ENCODE measurements around the gene MPRIP. TPM values are rescaled to one million over a fixed set of nuclear protein-coding genes. Genes with fewer than 3 reads are reported as not detected.

The MPRIP gene
- total and polyA plus RNA-seq, 2 experiments from 2014 or later, result 80.4 to 172 TPM

DNA sequence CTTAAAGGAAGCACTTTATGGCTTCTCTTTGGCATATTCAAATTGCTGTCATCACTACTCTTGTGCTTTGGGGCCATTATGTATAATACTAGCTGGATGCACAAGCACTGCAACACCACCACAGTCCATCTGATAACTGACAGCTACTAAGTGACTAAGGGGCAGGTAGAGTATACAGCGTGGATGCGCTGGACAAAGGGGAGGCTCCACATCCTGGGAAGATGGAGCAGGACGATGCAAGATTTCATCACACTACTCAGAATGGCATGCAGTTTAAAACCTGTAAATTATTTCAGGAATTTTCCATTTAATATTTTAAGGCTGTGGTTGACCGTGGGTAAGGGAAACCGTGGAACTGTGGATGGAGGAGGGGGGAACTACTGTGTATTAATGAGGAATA, 25.0 kb downstream of the MPRIP start:
- H3K27me3 ChIP-seq, result no peaks in the 10 kb centered on the region
- H3K27ac ChIP-seq, result no peak overlapping the region
- TF ChIP-seq CTCF (IDR thresholded peaks at IDR 0.05; ENCODE audit: low read depth, low read length), result no peak
- no peaks in the 10 kb centered on the region for H3K4me1 ChIP-seq (ENCODE audit: low read depth)
- no peak overlapping the region for H3K4me3 ChIP-seq
- peak in 1 of 2 donors; percentile 48 for DNase-seq (ENCODE audit: low read depth in 1 of 2, low spot score in 1 of 2)
- no peaks in the 10 kb centered on the region for H3K9me3 ChIP-seq (ENCODE audit: low read depth)
- no peaks in the 10 kb centered on the region for H3K36me3 ChIP-seq

DNA sequence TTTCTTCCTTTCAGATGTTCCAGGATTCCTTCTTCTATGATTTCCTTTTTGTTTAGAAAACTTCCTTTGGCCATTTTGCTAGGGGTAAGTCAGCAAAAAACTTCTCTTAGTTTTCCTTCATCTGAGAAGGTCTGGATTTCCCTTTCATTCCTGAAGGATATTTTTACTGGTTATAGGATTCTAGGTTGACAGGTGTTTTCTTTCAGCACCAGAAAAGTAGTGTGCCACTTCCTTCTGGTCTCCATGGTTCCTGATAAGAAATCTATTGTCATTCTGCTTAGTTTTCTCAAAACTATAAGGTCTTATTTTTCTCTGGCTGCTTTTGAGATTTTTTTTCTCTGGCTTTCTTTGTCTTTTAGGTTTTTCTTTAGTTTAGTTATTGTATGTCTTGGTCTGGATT, 27.6 kb downstream of the MPRIP start:
- DNase-seq (ENCODE audit: low read depth in 1 of 2, low spot score in 1 of 2), result no peak
- Histone ChIP-seq H3K27ac (no peak overlapping the region), H3K36me3 (no peaks in the 10 kb centered on the region), H3K27me3 (no peaks in the 10 kb centered on the region), H3K4me1 (ENCODE audit: low read depth) (no peaks in the 10 kb centered on the region), H3K4me3 (no peak overlapping the region), H3K9me3 (ENCODE audit: low read depth) (no peaks in the 10 kb centered on the region)
- no peak for TF ChIP-seq CTCF (IDR thresholded peaks at IDR 0.05; ENCODE audit: low read depth, low read length)

DNA sequence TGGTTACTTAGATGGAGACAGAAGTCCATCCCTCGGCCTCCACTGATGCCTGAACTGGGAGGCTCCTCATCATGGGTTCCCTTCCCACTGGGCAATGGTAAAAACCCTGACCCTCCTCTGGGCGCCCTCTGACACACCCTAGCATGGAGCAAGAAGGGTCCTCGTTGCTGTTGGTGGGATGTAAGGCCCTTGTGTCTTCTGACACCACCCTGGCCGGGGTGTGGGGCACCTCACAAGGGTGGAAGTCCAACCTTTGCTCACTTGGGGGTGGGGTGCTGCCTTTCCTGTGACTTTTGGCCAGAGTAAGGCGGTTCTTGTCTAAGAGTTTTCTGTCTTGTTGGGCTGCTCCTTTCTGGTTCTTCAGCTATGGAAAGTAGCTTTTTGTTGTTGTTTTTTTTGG, 28.7 kb downstream of the MPRIP start:
- Histone ChIP-seq H3K9me3 (ENCODE audit: low read depth) (no peaks in the 10 kb centered on the region), H3K36me3 (no peaks in the 10 kb centered on the region), H3K27me3 (no peaks in the 10 kb centered on the region), H3K4me1 (ENCODE audit: low read depth) (peaks cover 9% of the 10 kb centered on the region), H3K27ac (no peak overlapping the region), H3K4me3 (no peak overlapping the region)
- TF ChIP-seq CTCF (IDR thresholded peaks at IDR 0.05; ENCODE audit: low read depth, low read length), result no peak
- DNase-seq (ENCODE audit: low read depth in 1 of 2, low spot score in 1 of 2), result no peak

DNA sequence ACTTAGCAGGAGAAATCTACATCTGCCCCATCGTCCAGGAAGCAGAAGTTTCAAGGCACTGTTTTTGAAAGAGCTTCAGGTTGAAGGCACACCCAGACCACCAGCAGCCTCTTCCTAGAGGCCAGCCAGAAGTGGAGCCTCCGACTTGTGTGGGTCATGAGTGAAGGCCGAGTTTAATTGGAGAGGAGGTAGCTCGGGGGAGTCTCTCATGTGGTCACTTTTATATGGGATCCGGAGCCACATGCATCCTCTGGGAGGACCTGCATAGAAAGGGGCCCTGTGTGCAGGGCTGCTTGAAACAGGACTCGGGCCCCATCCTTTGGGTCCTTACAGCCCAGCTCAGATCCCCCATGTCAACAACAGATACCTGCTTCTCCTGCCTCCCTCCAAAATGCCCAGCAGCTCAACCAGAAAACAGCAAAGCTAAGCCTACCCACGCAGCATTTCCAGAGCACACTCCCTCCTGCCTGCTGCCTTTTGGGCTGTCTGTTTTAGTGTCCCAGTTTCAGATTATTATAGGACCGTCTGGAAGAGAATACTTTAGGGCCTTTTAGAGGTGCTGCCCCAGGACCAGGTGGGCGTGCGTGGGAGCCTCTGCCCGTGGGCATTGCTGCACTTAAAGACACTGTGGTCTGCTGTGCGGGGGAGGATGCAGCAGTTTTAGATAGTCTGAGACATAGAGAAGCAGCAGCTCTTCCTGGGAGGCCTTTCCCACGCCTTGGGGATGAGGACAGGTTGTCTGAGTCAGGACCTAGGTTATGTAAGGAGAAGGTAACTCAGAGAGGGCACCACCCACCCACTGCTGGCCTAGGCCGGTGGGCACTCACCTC, 29.5 kb downstream of the MPRIP start:
- Histone ChIP-seq H3K27me3 (no peaks in the 10 kb centered on the region), H3K4me1 (ENCODE audit: low read depth) (peaks cover 10% of the 10 kb centered on the region)
- TF ChIP-seq CTCF (IDR thresholded peaks at IDR 0.05; ENCODE audit: low read depth, low read length), result no peak

GRCh38 chr17:17072546-17072945, 30.3 kb downstream of the MPRIP start:
- TF ChIP-seq CTCF (IDR thresholded peaks at IDR 0.05; ENCODE audit: low read depth, low read length), result no peak
- H3K27me3 ChIP-seq, result no peaks in the 10 kb centered on the region
- no peak for DNase-seq (ENCODE audit: low read depth in 1 of 2, low spot score in 1 of 2)
- H3K9me3 ChIP-seq (ENCODE audit: low read depth), result no peaks in the 10 kb centered on the region
- peaks cover 10% of the 10 kb centered on the region for H3K4me1 ChIP-seq (ENCODE audit: low read depth)
- no peaks in the 10 kb centered on the region for H3K36me3 ChIP-seq
- H3K4me3 ChIP-seq, result no peak overlapping the region
- H3K27ac ChIP-seq, result no peak overlapping the region

More for the DNA sequence above, 29.5 kb downstream of the MPRIP start:
- no peaks in the 10 kb centered on the region for H3K36me3 ChIP-seq
- no peak for DNase-seq (ENCODE audit: low read depth in 1 of 2, low spot score in 1 of 2)
- no peak overlapping the region for H3K4me3 ChIP-seq
- no peak overlapping the region for H3K27ac ChIP-seq
- H3K9me3 ChIP-seq (ENCODE audit: low read depth), result no peaks in the 10 kb centered on the region
